H9 (cell line): ENCODE measurements around the gene NEURL1. TPM values are rescaled to one million over a fixed set of nuclear protein-coding genes. Genes with fewer than 3 reads are reported as not detected.

Experiments used
- DNase-seq: peaks from one replicate; pipeline ENCODE4 v3.0.0-alpha.2; 2017
- H2AFZ ChIP-seq: one replicate; pipeline ENCODE4 v1.6.1; 2013; ENCODE audit warnings: mild to moderate bottlenecking, low read length, control low read depth, moderate library complexity
- H2AK5ac ChIP-seq: 2 replicates; pipeline ENCODE4 v1.6.1; 2013; ENCODE audit warnings: low read length, control low read depth, mixed read lengths; ENCODE audit not compliant: insufficient read length
- H2BK120ac ChIP-seq: one replicate; pipeline ENCODE4 v1.6.1; 2013; ENCODE audit warnings: low read depth, mild to moderate bottlenecking, low read length, control low read depth, inconsistent platforms; ENCODE audit not compliant: poor library complexity, severe bottlenecking
- H2BK12ac ChIP-seq: 2 replicates; pipeline ENCODE4 v1.6.1; 2013; ENCODE audit warnings: low read length, control low read depth, mixed read lengths, low read depth; ENCODE audit not compliant: insufficient read length
- H2BK15ac ChIP-seq: 2 replicates; pipeline ENCODE4 v1.6.1; 2013; ENCODE audit warnings: low read depth, low read length, control low read depth
- H2BK20ac ChIP-seq: one replicate; pipeline ENCODE4 v1.6.1; 2013; ENCODE audit warnings: low read depth, mild to moderate bottlenecking, low read length, control low read depth, inconsistent platforms; ENCODE audit not compliant: poor library complexity, severe bottlenecking
- H2BK5ac ChIP-seq: 2 replicates; pipeline ENCODE4 v1.6.1; 2013; ENCODE audit warnings: low read length, control low read depth, mixed read lengths; ENCODE audit not compliant: insufficient read length
- H3K14ac ChIP-seq: 2 replicates; pipeline ENCODE4 v1.6.1; 2013; ENCODE audit warnings: low read length, control low read depth; ENCODE audit not compliant: insufficient read depth
- H3K18ac ChIP-seq: 2 replicates; pipeline ENCODE4 v1.6.1; 2013; ENCODE audit warnings: low read depth, mild to moderate bottlenecking, mixed read lengths, low read length, control low read depth; ENCODE audit not compliant: insufficient read length
- H3K23ac ChIP-seq: 2 replicates; pipeline ENCODE4 v1.6.1; 2013; ENCODE audit warnings: low read length, control low read depth, mixed read lengths, low read depth; ENCODE audit not compliant: insufficient read length
- H3K23me2 ChIP-seq: 2 replicates; pipeline ENCODE4 v1.6.1; 2013; ENCODE audit warnings: low read depth, mild to moderate bottlenecking, mixed read lengths, low read length, control low read depth; ENCODE audit not compliant: insufficient read length, poor library complexity, severe bottlenecking
- H3K27ac ChIP-seq: 2 replicates; pipeline ENCODE4 v1.5.1; 2013; ENCODE audit warnings: low read length, control low read depth, mixed read lengths, low read depth; ENCODE audit not compliant: insufficient read length
- H3K27me3 ChIP-seq: 2 replicates; pipeline ENCODE4 v1.6.1; 2013; ENCODE audit warnings: low read length, control low read depth, inconsistent platforms; ENCODE audit not compliant: insufficient read depth
- H3K4ac ChIP-seq: 2 replicates; pipeline ENCODE4 v1.6.1; 2013; ENCODE audit warnings: low read depth, mild to moderate bottlenecking, control low read depth, inconsistent platforms, low read length, moderate library complexity
- H3K4me1 ChIP-seq: 2 replicates; pipeline ENCODE4 v1.6.1; 2013; ENCODE audit warnings: low read length, control low read depth, inconsistent platforms; ENCODE audit not compliant: insufficient read depth
- H3K4me2 ChIP-seq: 2 replicates; pipeline ENCODE4 v1.6.1; 2013; ENCODE audit warnings: low read length, control low read depth, mixed read lengths; ENCODE audit not compliant: insufficient read length, insufficient read depth
- H3K56ac ChIP-seq: 2 replicates; pipeline ENCODE4 v1.6.1; 2013; ENCODE audit warnings: low read depth, mild to moderate bottlenecking, mixed read lengths, low read length, control low read depth; ENCODE audit not compliant: insufficient read length
- H3K79me1 ChIP-seq: 2 replicates; pipeline ENCODE4 v1.6.1; 2013; ENCODE audit warnings: low read depth, mild to moderate bottlenecking, moderate library complexity, low read length, control low read depth, inconsistent platforms; ENCODE audit not compliant: insufficient read depth, poor library complexity, severe bottlenecking
- H3K79me2 ChIP-seq: 2 replicates; pipeline ENCODE4 v1.6.1; 2013; ENCODE audit warnings: low read length, control low read depth, inconsistent platforms; ENCODE audit not compliant: insufficient read depth
- H3K9ac ChIP-seq: 2 replicates; pipeline ENCODE4 v1.6.1; 2013; ENCODE audit warnings: low read length, control low read depth, mixed read lengths; ENCODE audit not compliant: insufficient read length; ENCODE audit errors: extremely low read depth
- H3K9me3 ChIP-seq: one replicate; pipeline ENCODE4 v1.6.1; 2013; ENCODE audit warnings: low read depth, low read length, inconsistent platforms; ENCODE audit not compliant: control insufficient read depth
- H3T11ph ChIP-seq: one replicate; pipeline ENCODE4 v1.6.1; 2013; ENCODE audit warnings: mild to moderate bottlenecking, low read length, control low read depth, inconsistent platforms
- H4K20me1 ChIP-seq: one replicate; pipeline ENCODE4 v1.6.1; 2013; ENCODE audit not compliant: control insufficient read depth, insufficient read length, insufficient read depth
- H4K5ac ChIP-seq: 2 replicates; pipeline ENCODE4 v1.6.1; 2013; ENCODE audit warnings: low read depth, mild to moderate bottlenecking, mixed read lengths, low read length, control low read depth; ENCODE audit not compliant: insufficient read length
- H4K8ac ChIP-seq: replicated peaks from 2 replicates; pipeline ENCODE4 v1.6.1; 2013; ENCODE audit warnings: low read length, control low read depth, mixed read lengths, low read depth; ENCODE audit not compliant: insufficient read length
- H4K91ac ChIP-seq: 2 replicates; pipeline ENCODE4 v1.6.1; 2013; ENCODE audit warnings: low read depth, mild to moderate bottlenecking, moderate library complexity, mixed read lengths, low read length, control low read depth; ENCODE audit not compliant: insufficient read length
- H3K27ac Mint-ChIP-seq, 3 experiments: 2 replicates in 2 of 3; 3 replicates in 1 of 3; pipeline ENCODE4 v1.8.0; 2020 to 2021; ENCODE audit warnings: mixed read lengths in 3 of 3, mild to moderate bottlenecking in 1 of 3, moderate library complexity in 1 of 3
- H3K27me3 Mint-ChIP-seq: 2 replicates; pipeline ENCODE4 v1.8.0; 2021; ENCODE audit warnings: low read depth, mild to moderate bottlenecking, moderate library complexity, mixed read lengths
- H3K36me3 Mint-ChIP-seq, 3 experiments: 2 replicates in 2 of 3; 3 replicates in 1 of 3; pipeline ENCODE4 v1.8.0; 2020 to 2021; ENCODE audit warnings: low read depth in 3 of 3, mixed read lengths in 3 of 3; ENCODE audit not compliant: insufficient read depth in 1 of 3
- H3K4me1 Mint-ChIP-seq, 2 experiments: 2 replicates each; pipeline ENCODE4 v1.8.0; 2020; ENCODE audit warnings: mixed read lengths in 2 of 2
- H3K4me3 Mint-ChIP-seq, 2 experiments: 2 replicates in 1 of 2; 3 replicates in 1 of 2; pipeline ENCODE4 v1.8.0; 2020 to 2021; ENCODE audit warnings: mild to moderate bottlenecking in 2 of 2, mixed read lengths in 2 of 2, moderate library complexity in 1 of 2
- H3K9me3 Mint-ChIP-seq, 2 experiments: 2 replicates in 1 of 2; 3 replicates in 1 of 2; pipeline ENCODE4 v1.8.0; 2020; ENCODE audit warnings: mild to moderate bottlenecking in 2 of 2, mixed read lengths in 2 of 2, moderate library complexity in 1 of 2
- WGBS: extraction: QIAGEN DNeasy Blood & Tissue Kit; methylation state at CpG from one replicate; pipeline ENCODE4 v1.1.7; 2013; ENCODE audit warnings: missing lambda C conversion rate, low lambda C conversion rate, mixed read lengths; ENCODE audit not compliant: insufficient read length; ENCODE audit errors: extremely low coverage; 5-methylcytosine and 5-hydroxymethylcytosine counted together
- total RNA-seq: library from RNA; stranded (reverse); gene quantifications from 2 replicates; pipeline ENCODE4 v1.2.1, GENCODE V29; 2021
- TF ChIP-seq, protein P1 (sequence below): fragments of 200-600 bp; sonication (generic); conservative IDR thresholded peaks from 3 replicates; pipeline ENCODE4 v1.8.0; 2021; ENCODE audit warnings: antibody characterized with exemption, mild to moderate bottlenecking

Gene NEURL1
- total RNA-seq, 1 experiment from 2014 or later = 1.2 TPM

DNA sequence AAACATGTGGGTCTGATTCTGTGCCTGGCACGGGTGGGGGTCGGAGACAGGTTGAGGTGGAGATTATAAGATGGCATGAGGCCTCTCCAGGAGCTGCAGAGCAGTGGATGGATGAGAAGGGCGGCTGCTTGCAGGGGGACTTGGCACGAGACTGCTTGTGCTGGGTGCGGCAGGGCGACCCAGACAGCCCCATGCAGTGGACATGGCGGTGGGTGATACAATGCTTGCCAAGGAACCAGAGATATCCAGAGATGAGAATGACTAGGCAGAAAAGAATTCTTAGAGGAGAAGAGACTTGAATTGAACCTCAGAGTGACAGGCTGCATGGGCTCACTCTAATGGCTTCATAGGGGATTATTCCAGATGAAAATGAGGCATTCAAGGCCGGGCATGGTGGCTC is 145.4 kb downstream of the NEURL1 start:
- no peak overlapping the region for H3K4me3 Mint-ChIP-seq
- peaks cover 52 to 63% of the 10 kb centered on the region in 2 experiments for H3K4me1 Mint-ChIP-seq
- Histone ChIP-seq H3K27ac (no peak overlapping the region), H4K5ac (no peak overlapping the region), H3K4me2 (no peak overlapping the region), H2BK12ac (no peak overlapping the region), H3K9me3 (no peaks in the 10 kb centered on the region), H3K14ac (no peak overlapping the region), H3K9ac (no peak overlapping the region), H3K4me1 (peaks cover 17% of the 10 kb centered on the region; the same call in 1 of the 2 replicates), H2BK20ac (no peak overlapping the region), H3K23ac (no peak overlapping the region), H2AFZ (no peak overlapping the region), H2BK5ac (no peak overlapping the region), H3K27me3 (no peaks in the 10 kb centered on the region), H3K4ac (no peak overlapping the region), H3K79me2 (no peaks in the 10 kb centered on the region), H3K18ac (no peak overlapping the region), H4K91ac (no peak overlapping the region), H2AK5ac (no peak overlapping the region), H3K56ac (no peak overlapping the region), H3K23me2 (no peaks in the 10 kb centered on the region), H3T11ph (no peak overlapping the region), H3K79me1 (no peaks in the 10 kb centered on the region), H2BK120ac (no peak overlapping the region), H4K8ac (no peak overlapping the region), H2BK15ac (no peak overlapping the region), H4K20me1 (no peaks in the 10 kb centered on the region)
- H3K27ac Mint-ChIP-seq = peak overlapping the region in 2 of 3 experiments; percentile 57 to 92; a peak in 4 of 7 replicates
- TF ChIP-seq, protein P1, sequence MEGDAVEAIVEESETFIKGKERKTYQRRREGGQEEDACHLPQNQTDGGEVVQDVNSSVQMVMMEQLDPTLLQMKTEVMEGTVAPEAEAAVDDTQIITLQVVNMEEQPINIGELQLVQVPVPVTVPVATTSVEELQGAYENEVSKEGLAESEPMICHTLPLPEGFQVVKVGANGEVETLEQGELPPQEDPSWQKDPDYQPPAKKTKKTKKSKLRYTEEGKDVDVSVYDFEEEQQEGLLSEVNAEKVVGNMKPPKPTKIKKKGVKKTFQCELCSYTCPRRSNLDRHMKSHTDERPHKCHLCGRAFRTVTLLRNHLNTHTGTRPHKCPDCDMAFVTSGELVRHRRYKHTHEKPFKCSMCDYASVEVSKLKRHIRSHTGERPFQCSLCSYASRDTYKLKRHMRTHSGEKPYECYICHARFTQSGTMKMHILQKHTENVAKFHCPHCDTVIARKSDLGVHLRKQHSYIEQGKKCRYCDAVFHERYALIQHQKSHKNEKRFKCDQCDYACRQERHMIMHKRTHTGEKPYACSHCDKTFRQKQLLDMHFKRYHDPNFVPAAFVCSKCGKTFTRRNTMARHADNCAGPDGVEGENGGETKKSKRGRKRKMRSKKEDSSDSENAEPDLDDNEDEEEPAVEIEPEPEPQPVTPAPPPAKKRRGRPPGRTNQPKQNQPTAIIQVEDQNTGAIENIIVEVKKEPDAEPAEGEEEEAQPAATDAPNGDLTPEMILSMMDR = no peak
- no peaks in the 10 kb centered on the region; a peak in 2 of 7 replicates for H3K36me3 Mint-ChIP-seq
- H3K27me3 Mint-ChIP-seq = no peaks in the 10 kb centered on the region; the same call in 1 of the 2 replicates
- H3K9me3 Mint-ChIP-seq = no peaks in the 10 kb centered on the region
- no peak for DNase-seq
- no CpG with 5 or more reads among the region's 8 CpGs for WGBS
